Adipose tissue (tissue), 3 donors: ENCODE data around the gene NFATC3. TPM values are rescaled to one million over a fixed set of nuclear protein-coding genes. Genes with fewer than 3 reads are reported as not detected.
"Not testable (repeated sequence)": the region's sequence is repeated elsewhere in the genome, so short reads cannot be mapped to it uniquely, and the experiment has no call there.

Experiments used
- H3K27ac ChIP-seq: one replicate; pipeline ENCODE4 v1.5.1; 2013; ENCODE audit warnings: low read depth, low read length
- WGBS, 3 donors: extraction: QIAGEN DNeasy Blood & Tissue Kit; methylation state at CpG; one replicate each; pipeline ENCODE4 v1.1.7; 2013; 5-methylcytosine and 5-hydroxymethylcytosine counted together
- polyA plus RNA-seq, 3 donors: library from polyadenylated mRNA; stranded (reverse); fragments of 200-250 nt; gene quantifications; one replicate each; pipeline ENCODE4 v1.2.3, GENCODE V29; 2013
- donor health status: healthy with polysubstance abuse.
- donor health status: Bipolar disorder and iron deficiency.
- donor health status: healthy.

NFATC3 gene
- polyA plus RNA-seq, 3 donors = 5.9 to 12.5 (median 11.2) TPM

- H3K27ac ChIP-seq = no peak overlapping the region
- WGBS, 3 donors = 96 to 98% (median 97%) methylated on average over 3 of the region's 3 CpGs
Measured at GRCh38 chr16:68136515-68136914, 51.3 kb downstream of the NFATC3 start.

DNA sequence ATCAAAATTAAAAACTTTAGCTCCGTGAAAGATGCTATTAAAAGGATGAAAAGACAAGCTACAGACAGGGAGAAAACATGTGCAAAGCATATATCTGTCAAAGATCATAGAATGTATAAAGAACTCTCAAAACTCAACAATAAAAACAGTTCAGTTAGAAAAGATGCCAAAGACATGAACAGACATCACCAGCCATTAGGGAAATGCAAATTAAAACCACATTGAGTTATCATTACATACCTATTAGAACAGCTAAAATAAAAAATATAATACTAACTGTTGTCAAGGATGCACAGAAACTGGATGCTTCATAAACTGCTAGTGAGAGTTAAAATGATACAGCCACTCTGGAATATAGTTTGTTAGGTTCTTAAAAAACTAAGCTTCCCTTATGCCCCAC is 58.8 kb downstream of the NFATC3 start:
- 76 to 93% (median 83%) methylated on average over 1 of the region's 1 CpG for WGBS, 3 donors
- no peak overlapping the region for H3K27ac ChIP-seq

- no peak overlapping the region for H3K27ac ChIP-seq
- WGBS, 3 donors = 11 to 44% (median 37%) methylated on average over 2 of the region's 2 CpGs
Measured at GRCh38 chr16:68146585-68146984, 61.4 kb downstream of the NFATC3 start.

- 91 to 96% (median 95%) methylated on average over 1 of the region's 1 CpG for WGBS, 3 donors
Measured at GRCh38 chr16:68147444-68147843, 62.3 kb downstream of the NFATC3 start.

DNA sequence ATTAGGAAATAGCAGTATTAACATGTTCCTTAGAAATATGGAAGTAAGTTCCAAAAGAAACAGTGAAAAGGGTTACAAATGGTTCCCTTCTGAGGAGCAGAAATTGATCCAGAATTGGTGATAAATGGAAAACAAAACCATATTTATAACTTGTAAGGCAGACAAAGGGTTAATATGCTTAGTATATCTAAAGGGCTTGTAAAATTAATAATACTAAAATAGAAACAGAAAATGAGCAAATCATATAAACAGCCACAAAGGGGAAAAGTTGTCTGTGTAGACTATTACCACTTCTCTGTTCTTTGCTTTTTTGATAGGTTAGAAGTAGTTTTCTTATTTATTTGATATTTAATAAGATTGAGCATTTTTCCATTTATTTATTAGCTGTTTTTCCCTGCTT is 64.4 kb downstream of the NFATC3 start:
- H3K27ac ChIP-seq = no peak overlapping the region

More at GRCh38 chr16:68147444-68147843, 62.3 kb downstream of the NFATC3 start:
- H3K27ac ChIP-seq = no peak overlapping the region

DNA sequence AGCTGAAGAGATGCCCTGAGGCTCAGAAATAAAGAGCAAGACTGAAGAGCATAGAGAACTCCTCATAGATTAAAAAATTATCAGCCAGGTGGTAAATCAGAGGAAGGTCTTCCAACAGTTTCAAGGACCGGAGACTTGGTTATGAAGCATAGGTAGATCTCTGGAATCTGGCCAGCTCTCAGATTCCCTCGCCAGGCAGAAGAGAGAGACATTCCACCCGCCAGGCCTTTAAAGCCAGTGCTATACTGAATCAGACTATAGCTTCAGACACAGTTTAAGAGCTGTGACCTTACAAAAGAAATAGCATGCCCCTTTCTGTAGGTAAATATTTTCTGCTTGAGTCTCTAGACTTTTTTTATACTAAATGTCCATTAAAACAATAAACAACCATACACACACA is 70.3 kb downstream of the NFATC3 start:
- no peak overlapping the region for H3K27ac ChIP-seq
- WGBS, 3 donors = 79 to 93% (median 91%) methylated on average over 3 of the region's 3 CpGs

DNA sequence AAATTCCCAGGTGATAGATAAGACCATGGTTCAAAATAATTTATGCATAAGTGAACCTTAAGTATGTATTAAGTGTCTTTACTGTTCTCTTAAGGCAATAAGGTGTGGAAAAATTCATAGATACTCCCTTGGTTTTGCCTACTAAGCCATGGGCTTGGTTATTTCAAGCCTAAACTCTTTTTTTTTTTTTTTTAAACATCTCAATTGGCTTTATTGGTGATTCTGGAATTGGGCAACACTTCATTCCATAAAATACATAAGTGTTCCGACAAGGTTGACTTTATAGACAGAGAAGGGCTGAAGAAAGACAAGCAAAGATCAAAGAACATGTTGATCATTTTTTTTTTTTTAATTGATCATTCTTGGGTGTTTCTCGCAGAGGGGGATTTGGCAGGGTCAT is 77.2 kb downstream of the NFATC3 start:
- no peak overlapping the region for H3K27ac ChIP-seq

GRCh38 chr16:68163275-68163674 is 78.1 kb downstream of the NFATC3 start:
- 95 to 98% (median 97%) methylated on average over 15 to 30 of the region's 31 CpGs for WGBS, 3 donors
- H3K27ac ChIP-seq = not testable (repeated sequence)

More for the DNA sequence above, 77.2 kb downstream of the NFATC3 start:
- 98 to 100% (median 98%) methylated on average over 2 of the region's 2 CpGs for WGBS, 3 donors

- 81 to 91% (median 90%) methylated on average over 3 of the region's 3 CpGs for WGBS, 3 donors
- no peak overlapping the region for H3K27ac ChIP-seq
Measured at GRCh38 chr16:68166264-68166663, 81.1 kb downstream of the NFATC3 start.

- no peak overlapping the region for H3K27ac ChIP-seq
- 86 to 88% (median 87%) methylated on average over 2 of the region's 2 CpGs for WGBS, 3 donors
Measured at GRCh38 chr16:68179196-68179795, 94.1 kb downstream of the NFATC3 start.

DNA sequence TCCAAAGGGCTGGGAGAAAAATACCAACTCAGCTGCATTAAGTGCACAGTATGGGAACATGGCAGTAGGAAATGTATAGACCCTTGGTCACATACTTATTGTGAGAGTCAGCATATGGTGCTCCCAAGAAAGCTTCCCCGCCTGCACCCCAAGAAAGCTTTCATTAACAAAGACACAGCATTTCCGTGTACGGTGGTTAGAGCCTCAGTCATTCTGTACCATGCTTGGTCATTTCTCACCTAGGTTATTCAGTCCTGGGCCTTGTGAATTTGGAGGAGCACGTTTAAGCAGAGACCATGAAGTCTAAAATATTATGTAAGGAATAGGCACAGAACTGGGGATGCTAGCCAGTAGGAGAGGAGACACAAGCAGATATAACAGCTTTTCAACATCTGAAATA is 94.7 kb downstream of the NFATC3 start:
- no peak overlapping the region for H3K27ac ChIP-seq
- 92 to 94% (median 92%) methylated on average over 4 of the region's 4 CpGs for WGBS, 3 donors

DNA sequence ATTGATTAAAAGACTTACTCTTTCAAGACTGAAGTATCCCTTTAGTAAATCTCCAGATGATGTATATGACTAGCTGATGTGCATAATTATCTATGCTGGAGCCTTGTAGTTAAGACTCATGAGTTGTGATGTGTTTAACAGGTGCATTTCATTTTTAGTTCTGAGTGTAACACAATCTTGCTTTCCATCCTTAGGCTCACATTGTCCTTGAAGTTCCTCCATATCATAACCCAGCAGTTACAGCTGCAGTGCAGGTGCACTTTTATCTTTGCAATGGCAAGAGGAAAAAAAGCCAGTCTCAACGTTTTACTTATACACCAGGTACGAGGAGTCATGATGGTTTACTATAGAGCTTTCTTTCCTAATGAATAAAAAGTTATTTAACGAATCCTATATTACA is 97.9 kb downstream of the NFATC3 start:
- WGBS, 3 donors = 57 to 87% (median 84%) methylated on average over 3 of the region's 3 CpGs
- H3K27ac ChIP-seq = no peak overlapping the region

DNA sequence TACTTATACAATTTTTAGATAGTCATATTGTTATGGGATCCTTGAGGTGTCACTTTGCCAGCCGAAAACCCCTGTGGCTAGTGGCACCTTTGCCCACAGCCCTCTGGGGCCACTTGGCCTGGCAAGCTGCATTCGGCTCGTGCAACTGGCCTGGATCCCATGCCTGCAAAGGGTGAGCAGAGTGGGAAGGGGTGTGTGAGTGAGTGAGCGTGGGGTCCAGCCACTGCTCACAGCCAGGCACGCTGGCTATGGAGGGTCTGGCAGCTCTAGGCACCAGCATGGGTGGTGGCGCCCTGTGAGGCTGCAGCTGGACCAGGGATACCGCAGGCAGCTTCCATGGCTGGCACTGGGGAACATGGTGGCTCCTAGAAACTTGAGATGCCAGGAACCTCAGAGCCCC is 101.7 kb downstream of the NFATC3 start:
- H3K27ac ChIP-seq = no peak overlapping the region
- 91 to 99% (median 95%) methylated on average over 7 of the region's 7 CpGs for WGBS, 3 donors

- 94 to 100% (median 97%) methylated on average over 2 of the region's 2 CpGs for WGBS, 3 donors
- H3K27ac ChIP-seq = no peak overlapping the region
Measured at GRCh38 chr16:68187505-68187904, 102.3 kb downstream of the NFATC3 start.

- H3K27ac ChIP-seq = no peak overlapping the region
- WGBS, 3 donors = 94 to 98% (median 96%) methylated on average over 10 of the region's 10 CpGs
Measured at GRCh38 chr16:68188170-68188569, 103.0 kb downstream of the NFATC3 start.

DNA sequence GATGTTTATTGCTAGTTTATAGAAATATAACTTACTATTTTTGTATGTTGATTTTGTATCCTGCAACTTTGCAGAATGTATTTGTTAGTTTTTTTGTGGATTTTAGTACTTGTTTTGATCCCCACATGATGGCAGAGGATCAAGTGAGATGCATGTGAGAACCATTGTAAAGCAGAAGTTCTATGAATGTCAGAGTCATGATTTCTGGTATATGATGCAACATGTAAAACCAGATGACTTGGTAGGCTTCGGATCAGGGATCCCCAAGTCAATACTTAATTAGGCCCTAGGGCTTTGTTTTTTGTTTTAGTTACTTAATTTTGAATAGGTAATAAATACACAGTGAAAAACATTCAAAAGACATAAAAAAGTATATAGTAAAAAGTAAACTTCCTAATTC is 104.9 kb downstream of the NFATC3 start:
- H3K27ac ChIP-seq = no peak overlapping the region
- 49 to 76% (median 57%) methylated on average over 1 of the region's 1 CpG for whole genome bisulfite sequencing, 3 donors

GRCh38 chr16:68190736-68191510 is 105.8 kb downstream of the NFATC3 start:
- H3K27ac ChIP-seq = no peak overlapping the region
- 80 to 95% (median 95%) methylated on average over 2 of the region's 2 CpGs for WGBS, 3 donors

GRCh38 chr16:68194251-68194650 is 109.1 kb downstream of the NFATC3 start:
- WGBS, 3 donors = 71 to 75% (median 72%) methylated on average over 3 of the region's 3 CpGs
- H3K27ac ChIP-seq = no peak overlapping the region

- 89 to 97% (median 91%) methylated on average over 2 of the region's 2 CpGs for WGBS, 3 donors
- no peak overlapping the region for H3K27ac ChIP-seq
Measured at GRCh38 chr16:68197250-68197649, 112.1 kb downstream of the NFATC3 start.
